ENCODE results near the gene SLC66A3.

The SLC66A3 gene

GRCh38 chr2:11134349-11134748, 20.9 kb upstream of the SLC66A3 start:
- no peak for DNase-seq (ENCODE audit: low read depth, low spot score)

- DNase-seq (ENCODE audit: low read depth, low spot score): no peak
These were observed 14.8 kb upstream of the SLC66A3 start for GRCh38 chr2:11140492-11140891.

- no peak for DNase-seq (ENCODE audit: low read depth, low spot score)
These were observed 13.9 kb upstream of the SLC66A3 start for GRCh38 chr2:11141319-11141718.

- no peak for DNase-seq (ENCODE audit: low read depth, low spot score)
These were observed 12.9 kb upstream of the SLC66A3 start for GRCh38 chr2:11142330-11142729.

- DNase-seq (ENCODE audit: low read depth, low spot score): no peak
These were observed 12.3 kb upstream of the SLC66A3 start for GRCh38 chr2:11142987-11143386.

- DNase-seq (ENCODE audit: low read depth, low spot score): no peak
These were observed 11.1 kb upstream of the SLC66A3 start for GRCh38 chr2:11144077-11144737.

GRCh38 chr2:11144738-11145079, 10.6 kb upstream of the SLC66A3 start:
- no peak for DNase-seq (ENCODE audit: low read depth, low spot score)

- no peak for DNase-seq (ENCODE audit: low read depth, low spot score)
These were observed 9.9 kb upstream of the SLC66A3 start for GRCh38 chr2:11145350-11145749.

GRCh38 chr2:11146076-11146475, 9.2 kb upstream of the SLC66A3 start:
- DNase-seq (ENCODE audit: low read depth, low spot score): no peak

- DNase-seq (ENCODE audit: low read depth, low spot score): no peak
These were observed 8.0 kb upstream of the SLC66A3 start for GRCh38 chr2:11147263-11147662.

- DNase-seq (ENCODE audit: low read depth, low spot score): no peak
These were observed 2.7 kb upstream of the SLC66A3 start for GRCh38 chr2:11152591-11152990.

- no peak for DNase-seq (ENCODE audit: low read depth, low spot score)
These were observed 998 bp upstream of the SLC66A3 start for GRCh38 chr2:11154016-11154922.

GRCh38 chr2:11154923-11155380, 315 bp upstream of the SLC66A3 start:
- peak; percentile 95 for DNase-seq (ENCODE audit: low read depth, low spot score)

- DNase-seq (ENCODE audit: low read depth, low spot score): no peak
These were observed 1.3 kb downstream of the SLC66A3 start for GRCh38 chr2:11156396-11157075.

- DNase-seq (ENCODE audit: low read depth, low spot score): no peak
These were observed 2.0 kb downstream of the SLC66A3 start for GRCh38 chr2:11157296-11157695.

GRCh38 chr2:11157731-11158130, 2.5 kb downstream of the SLC66A3 start:
- no peak for DNase-seq (ENCODE audit: low read depth, low spot score)

- DNase-seq (ENCODE audit: low read depth, low spot score): no peak
These were observed 3.8 kb downstream of the SLC66A3 start for GRCh38 chr2:11158916-11159573.

GRCh38 chr2:11159574-11160170, 4.4 kb downstream of the SLC66A3 start:
- DNase-seq (ENCODE audit: low read depth, low spot score): no peak

GRCh38 chr2:11160256-11160655, 5.0 kb downstream of the SLC66A3 start:
- no peak for DNase-seq (ENCODE audit: low read depth, low spot score)

GRCh38 chr2:11160731-11161455, 5.6 kb downstream of the SLC66A3 start:
- DNase-seq (ENCODE audit: low read depth, low spot score): no peak

GRCh38 chr2:11161747-11162146, 6.5 kb downstream of the SLC66A3 start:
- DNase-seq (ENCODE audit: low read depth, low spot score): no peak
